ENCODE results near the gene KDM7A. TPM values are rescaled to one million over a fixed set of nuclear protein-coding genes. Genes with fewer than 3 reads are reported as not detected.

Gene KDM7A
- total and polyA plus RNA-seq, 2 of the 8 experiments (the other 6 are each of a cell fraction or from before 2014, with no cell fraction given): 2.2 to 12.5 TPM

- H3K36me3 ChIP-seq (ENCODE audit: control insufficient read depth in 2 of 4, insufficient read depth in 4 of 4, low read length in 3 of 4): no peaks in the 10 kb centered on the region
- H4K8ac ChIP-seq (ENCODE audit: extremely low read depth, insufficient read depth, low read length): no peak overlapping the region
- H3K18ac ChIP-seq (ENCODE audit: extremely low read depth, low read length): no peak overlapping the region
- no peak for FAIRE-seq
- no peaks in the 10 kb centered on the region for H3K23me2 ChIP-seq (ENCODE audit: low read depth, low read length)
- 88% methylated on average over 15 of the region's 15 CpGs; no CpG with 5 or more reads in 1 of the 2 experiments for WGBS, 2 experiments (ENCODE audit: extremely low coverage in 1 of 2, insufficient coverage in 1 of 2, insufficient read length in 1 of 2, insufficient replicate concordance in 2 of 2, low coverage in 1 of 2, low lambda C conversion rate in 2 of 2, missing lambda C conversion rate in 1 of 2)
- no peak overlapping the region for H3K9ac ChIP-seq (replicated peaks in 1 of 4; ENCODE audit: extremely low read depth in 1 of 4, low read depth in 3 of 4, low read length in 3 of 4)
- CTCF ChIA-PET (ENCODE audit: partially characterized antibody): no interaction called here
- no peak overlapping the region for H3K4me3 ChIP-seq (ENCODE audit: extremely low read depth in 1 of 4, insufficient read depth in 2 of 4, low read depth in 3 of 4, low read length in 4 of 4)
- H3K9me3 ChIP-seq (ENCODE audit: insufficient read depth in 2 of 2, low read depth in 1 of 2, low read length in 1 of 2): peaks cover 0 to 2% of the 10 kb centered on the region in 2 experiments; a peak in 1 of 4 replicates
- no peak overlapping the region for H2AFZ ChIP-seq (ENCODE audit: low read length)
- H2BK120ac ChIP-seq (replicated peaks; ENCODE audit: low read depth, low read length): no peak overlapping the region
- POLR2A ChIA-PET (ENCODE audit: partially characterized antibody): no interaction called here
- no peak overlapping the region for H2BK5ac ChIP-seq (ENCODE audit: low read depth, low read length)
- no peak overlapping the region for H2BK15ac ChIP-seq (ENCODE audit: low read length)
- H3K27me3 ChIP-seq (replicated peaks in 1 of 4; ENCODE audit: control insufficient read depth in 3 of 4, extremely low read depth in 1 of 4, insufficient read depth in 3 of 4, low read length in 3 of 4): no peaks in the 10 kb centered on the region
- H2BK20ac ChIP-seq (ENCODE audit: low read length): no peak overlapping the region
- H2AK5ac ChIP-seq (ENCODE audit: low read depth, low read length): no peak overlapping the region
- no peaks in the 10 kb centered on the region for H3K79me1 ChIP-seq (ENCODE audit: low read depth, low read length)
- H3K79me2 ChIP-seq (ENCODE audit: control insufficient read depth in 1 of 2, insufficient read depth in 2 of 2, low read length in 2 of 2): no peaks in the 10 kb centered on the region
- no peak overlapping the region for H3K27ac ChIP-seq (ENCODE audit: low read depth, low read length)
- H4K20me1 ChIP-seq (replicated peaks in 1 of 2; ENCODE audit: control insufficient read depth in 1 of 2, insufficient read depth in 2 of 2, low read length in 2 of 2): no peaks in the 10 kb centered on the region
- H3K14ac ChIP-seq (ENCODE audit: insufficient read length): no peak overlapping the region
- no peak overlapping the region for H3K4ac ChIP-seq (replicated peaks; ENCODE audit: insufficient read length, low read depth, low read length)
- no peak overlapping the region for H4K91ac ChIP-seq (replicated peaks; ENCODE audit: insufficient read length, low read length)
- no peak overlapping the region for H3K23ac ChIP-seq (ENCODE audit: insufficient read length)
- H3K4me1 ChIP-seq (replicated peaks in 1 of 4; ENCODE audit: control insufficient read depth in 3 of 4, insufficient read depth in 4 of 4, low read length in 3 of 4): peaks cover 0 to 4% (median 1%) of the 10 kb centered on the region in 4 experiments; a peak in 2 of 7 replicates
- no peak for DNase-seq (ENCODE audit: low read depth in 1 of 2, low spot score in 2 of 2)
- no peak overlapping the region for H4K5ac ChIP-seq (ENCODE audit: insufficient read length, low read depth, low read length)
- H2BK12ac ChIP-seq (ENCODE audit: low read depth, low read length): no peak overlapping the region
- H3K4me2 ChIP-seq (ENCODE audit: insufficient read depth in 1 of 2, low read depth in 2 of 2, low read length in 2 of 2): no peak overlapping the region
- no peak overlapping the region for H3K56ac ChIP-seq (replicated peaks; ENCODE audit: insufficient read length, low read depth, low read length)
Observed at GRCh38 chr7:140200061-140200989, 23.5 kb upstream of the KDM7A start.
